ENCODE data around the gene DUXA. TPM values are rescaled to one million over a fixed set of nuclear protein-coding genes. Genes with fewer than 3 reads are reported as not detected.

The DUXA gene
- polyA plus RNA-seq, 3 donors: not detected

DNA sequence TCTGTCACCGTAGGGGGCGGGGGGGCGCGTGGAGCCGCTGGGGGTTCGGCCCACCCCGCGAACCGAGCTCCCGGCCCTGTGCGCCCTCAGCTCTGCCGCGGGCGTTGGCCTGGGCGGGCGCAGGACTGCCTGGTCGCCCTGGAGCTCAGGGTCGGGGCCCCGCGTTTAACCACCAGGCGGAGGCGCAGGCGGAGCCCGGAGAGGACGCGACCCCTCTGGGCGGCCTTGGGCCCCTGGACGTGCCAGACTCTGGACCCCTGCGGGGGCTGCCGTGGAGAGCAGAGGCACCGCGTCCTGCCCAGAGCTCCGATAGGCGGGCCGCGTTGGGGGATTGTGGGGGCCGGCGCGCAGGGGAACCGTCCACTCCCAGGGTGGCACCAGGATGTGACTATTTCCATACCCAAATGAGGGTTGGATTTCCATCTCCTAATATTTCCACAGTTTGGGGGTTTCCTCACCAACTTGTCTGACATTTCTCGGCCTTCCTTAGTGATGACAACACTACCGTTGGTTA is 60.5 kb downstream of the DUXA start:
- Histone ChIP-seq H3K79me2 (ENCODE audit: insufficient read depth, low read length) (no peaks in the 10 kb centered on the region), H3K9me3 (replicated peaks in 1 of 2; ENCODE audit: control insufficient read depth in 1 of 2, insufficient read depth in 1 of 2, low read length in 2 of 2) (peaks cover 48 to 64% of the 10 kb centered on the region in 2 donors), H3K4me2 (replicated peaks; ENCODE audit: extremely low read depth, low read length, poor library complexity, severe bottlenecking) (no peak overlapping the region), H3K27me3 (ENCODE audit: control insufficient read depth in 2 of 2, insufficient read depth in 2 of 2, low read length in 2 of 2) (peaks cover 0 to 7% of the 10 kb centered on the region in 2 donors), H3K4me1 (ENCODE audit: control insufficient read depth in 1 of 2, insufficient read depth in 2 of 2, low read length in 2 of 2) (no peaks in the 10 kb centered on the region), H3K4me3 (replicated peaks in 1 of 3; ENCODE audit: low read depth in 2 of 3, low read length in 3 of 3) (no peak overlapping the region), H3K9ac (ENCODE audit: insufficient read depth, low read length, poor library complexity, severe bottlenecking) (no peak overlapping the region), H3K27ac (ENCODE audit: low read depth in 1 of 2, low read length in 2 of 2) (no peak overlapping the region), H3K36me3 (replicated peaks in 1 of 2; ENCODE audit: control insufficient read depth in 1 of 2, insufficient read depth in 2 of 2, low read length in 2 of 2) (no peaks in the 10 kb centered on the region), H2AFZ (ENCODE audit: insufficient read depth, low read depth, low read length, poor library complexity, severe bottlenecking) (no peak overlapping the region), H4K20me1 (ENCODE audit: insufficient read depth, low read length) (no peaks in the 10 kb centered on the region)
- Mint-ChIP-seq H3K4me3 (peak overlapping the region in 1 of 2 donors; percentile 60), H3K4me1 (peaks cover 5% of the 10 kb centered on the region), H3K36me3 (no peaks in the 10 kb centered on the region), H3K27me3 (ENCODE audit: low read depth in 3 of 3) (peaks cover 10 to 25% (median 17%) of the 10 kb centered on the region in 3 donors), H3K27ac (no peak overlapping the region), H3K9me3 (peaks cover 20 to 60% (median 47%) of the 10 kb centered on the region in 7 donors)
- no peak for DNase-seq
- intact Hi-C loops (cut with micrococcal nuclease): loop anchor here in 1 of 2 donors (10.0 kb wide), 1 partner anchor 1048 kb away; the partner anchor contains the start of gene ZNF329
- TF ChIP-seq, protein P1, sequence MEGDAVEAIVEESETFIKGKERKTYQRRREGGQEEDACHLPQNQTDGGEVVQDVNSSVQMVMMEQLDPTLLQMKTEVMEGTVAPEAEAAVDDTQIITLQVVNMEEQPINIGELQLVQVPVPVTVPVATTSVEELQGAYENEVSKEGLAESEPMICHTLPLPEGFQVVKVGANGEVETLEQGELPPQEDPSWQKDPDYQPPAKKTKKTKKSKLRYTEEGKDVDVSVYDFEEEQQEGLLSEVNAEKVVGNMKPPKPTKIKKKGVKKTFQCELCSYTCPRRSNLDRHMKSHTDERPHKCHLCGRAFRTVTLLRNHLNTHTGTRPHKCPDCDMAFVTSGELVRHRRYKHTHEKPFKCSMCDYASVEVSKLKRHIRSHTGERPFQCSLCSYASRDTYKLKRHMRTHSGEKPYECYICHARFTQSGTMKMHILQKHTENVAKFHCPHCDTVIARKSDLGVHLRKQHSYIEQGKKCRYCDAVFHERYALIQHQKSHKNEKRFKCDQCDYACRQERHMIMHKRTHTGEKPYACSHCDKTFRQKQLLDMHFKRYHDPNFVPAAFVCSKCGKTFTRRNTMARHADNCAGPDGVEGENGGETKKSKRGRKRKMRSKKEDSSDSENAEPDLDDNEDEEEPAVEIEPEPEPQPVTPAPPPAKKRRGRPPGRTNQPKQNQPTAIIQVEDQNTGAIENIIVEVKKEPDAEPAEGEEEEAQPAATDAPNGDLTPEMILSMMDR (IDR thresholded peaks at IDR 0.05): no peak
- WGBS (ENCODE audit: insufficient coverage): 6% methylated on average over 39 of the region's 42 CpGs

DNA sequence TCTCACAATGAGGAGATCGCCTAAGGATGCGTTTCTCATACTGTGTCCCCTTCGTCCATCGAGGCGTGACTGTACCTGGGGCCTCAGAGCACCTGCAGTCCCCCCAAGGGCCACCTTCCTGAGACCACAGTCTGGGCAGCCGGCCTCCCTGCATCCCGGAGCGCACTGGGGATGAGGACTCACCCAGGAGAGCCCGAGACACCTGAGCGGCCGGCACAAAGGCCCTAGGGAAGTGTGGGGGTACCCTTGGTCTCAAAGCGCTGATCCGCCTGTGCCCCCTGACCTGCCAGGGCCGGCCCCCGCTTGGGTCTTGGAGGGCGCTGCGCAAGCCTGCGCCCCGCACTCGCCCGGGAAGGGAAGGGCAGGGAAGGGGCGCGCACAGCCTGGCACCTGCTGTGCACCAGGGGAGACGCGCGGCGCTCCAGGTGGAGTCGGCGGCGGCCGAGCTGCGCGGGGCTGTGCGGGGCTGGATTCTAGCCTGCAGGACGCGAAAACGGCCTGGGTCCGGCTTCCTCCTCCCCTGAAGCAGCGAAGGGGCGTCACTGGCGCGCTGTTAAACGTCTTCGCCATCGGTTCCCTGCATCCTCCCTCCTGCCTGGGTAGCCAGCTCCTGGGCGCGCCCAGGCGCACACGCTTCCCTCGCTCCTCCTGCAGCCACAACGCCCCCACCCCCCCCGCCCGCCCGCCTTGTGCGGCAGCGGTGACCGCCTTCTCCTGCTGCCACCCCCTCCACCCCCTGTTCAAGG is 61.1 kb downstream of the DUXA start:
- H3K9me3 Mint-ChIP-seq: peaks cover 18 to 56% (median 49%) of the 10 kb centered on the region in 7 donors
- H3K4me1 Mint-ChIP-seq: peaks cover 5% of the 10 kb centered on the region

More for the DNA sequence above, 61.1 kb downstream of the DUXA start:
- Histone ChIP-seq H2AFZ (ENCODE audit: insufficient read depth, low read depth, low read length, poor library complexity, severe bottlenecking) (no peak overlapping the region), H3K4me1 (ENCODE audit: control insufficient read depth in 1 of 2, insufficient read depth in 2 of 2, low read length in 2 of 2) (no peaks in the 10 kb centered on the region), H3K79me2 (ENCODE audit: insufficient read depth, low read length) (no peaks in the 10 kb centered on the region), H3K27me3 (ENCODE audit: control insufficient read depth in 2 of 2, insufficient read depth in 2 of 2, low read length in 2 of 2) (peaks cover 0 to 7% of the 10 kb centered on the region in 2 donors), H3K36me3 (replicated peaks in 1 of 2; ENCODE audit: control insufficient read depth in 1 of 2, insufficient read depth in 2 of 2, low read length in 2 of 2) (no peaks in the 10 kb centered on the region), H3K9ac (ENCODE audit: insufficient read depth, low read length, poor library complexity, severe bottlenecking) (no peak overlapping the region), H4K20me1 (ENCODE audit: insufficient read depth, low read length) (no peaks in the 10 kb centered on the region), H3K27ac (ENCODE audit: low read depth in 1 of 2, low read length in 2 of 2) (no peak overlapping the region), H3K4me3 (replicated peaks in 1 of 3; ENCODE audit: low read depth in 2 of 3, low read length in 3 of 3) (no peak overlapping the region), H3K4me2 (replicated peaks; ENCODE audit: extremely low read depth, low read length, poor library complexity, severe bottlenecking) (no peak overlapping the region), H3K9me3 (replicated peaks in 1 of 2; ENCODE audit: control insufficient read depth in 1 of 2, insufficient read depth in 1 of 2, low read length in 2 of 2) (peaks cover 42 to 59% of the 10 kb centered on the region in 2 donors)
- H3K36me3 Mint-ChIP-seq: no peaks in the 10 kb centered on the region
- H3K27ac Mint-ChIP-seq: no peak overlapping the region
- 11% methylated on average over 49 of the region's 57 CpGs for WGBS (ENCODE audit: insufficient coverage)
- no peak for DNase-seq
- peaks cover 10 to 25% (median 17%) of the 10 kb centered on the region in 3 donors for H3K27me3 Mint-ChIP-seq (ENCODE audit: low read depth in 3 of 3)
- H3K4me3 Mint-ChIP-seq: no peak overlapping the region
- TF ChIP-seq, protein P1 (IDR thresholded peaks at IDR 0.05): no peak
- intact Hi-C loops (cut with micrococcal nuclease): loop anchor here in 1 of 2 donors (10.0 kb wide), 1 partner anchor 1049 kb away; the partner anchor contains the start of gene ZNF329

Small RNA genes lying within 50 kb of the gene (small RNA-seq; reads per million reads assigned to genes)
- not detected for gene AC025588.3 (ENCODE audit: insufficient read length, low read depth)

Other genes starting within 250 kb of the DUXA start
- not detected for gene USP29, start 47.5 kb downstream of the DUXA start, polyA plus RNA-seq
- gene ZIM3, start 22.3 kb downstream of the DUXA start, polyA plus RNA-seq: not detected
- gene ZNF264, start 24.0 kb upstream of the DUXA start, polyA plus RNA-seq: 1 to 10 TPM; 5.3 to 6.9 (median 5.6) TPM
- under 1 TPM in 2 of 3 donors, not detected in 1; 0.19 to 0.44 TPM for gene AURKC, start 63.5 kb upstream of the DUXA start, polyA plus RNA-seq
- gene ZNF805, start 73.1 kb upstream of the DUXA start, polyA plus RNA-seq: 1 to 10 TPM; 1.3 to 3.4 (median 3.3) TPM
- gene ZNF460, start 113.0 kb upstream of the DUXA start, polyA plus RNA-seq: 1 to 10 TPM; 2.8 to 4.5 (median 3.5) TPM
- gene ZNF543, start 153.0 kb upstream of the DUXA start, polyA plus RNA-seq: 1 to 10 TPM in 1 of 3 donors, under 1 TPM in 2; 0.85 to 1.1 (median 0.99) TPM
- gene ZNF304, start 183.8 kb upstream of the DUXA start, polyA plus RNA-seq: 1 to 10 TPM in 2 of 3 donors, under 1 TPM in 1; 0.96 to 2.9 (median 1.0) TPM
- 10 to 100 TPM in 2 of 3 donors, 1 to 10 TPM in 1; 7.4 to 13.9 (median 11.5) TPM for gene TRAPPC2B, start 196.1 kb upstream of the DUXA start, polyA plus RNA-seq
- gene ZNF547, start 196.1 kb upstream of the DUXA start, polyA plus RNA-seq: under 1 TPM in 2 of 3 donors, not detected in 1; 0.30 to 0.32 TPM
- 10 to 100 TPM in 1 of 3 donors, 1 to 10 TPM in 2; 4.6 to 20.7 (median 6.0) TPM for gene ZNF548, start 222.4 kb upstream of the DUXA start, polyA plus RNA-seq
- 1 to 10 TPM; 1.4 to 3.3 (median 2.3) TPM for gene ZNF17, start 243.7 kb upstream of the DUXA start, polyA plus RNA-seq